Measurements from ENCODE around the gene EIF4E3.

GRCh38 chr3:71763426-71763825, 38.2 kb upstream of the EIF4E3 start:
- TF ChIP-seq TAF1 (IDR thresholded peaks at IDR 0.05; ENCODE audit: borderline replicate concordance, low read depth, low read length) (no peak), POLR2A (IDR thresholded peaks at IDR 0.05; ENCODE audit: low read depth, low read length) (no peak), POLR2AphosphoS5 (IDR thresholded peaks at IDR 0.05; ENCODE audit: low read depth, low read length) (no peak)
